ENCODE results near the gene NOXO1. TPM values are rescaled to one million over a fixed set of nuclear protein-coding genes. Genes with fewer than 3 reads are reported as not detected.

The NOXO1 gene
- total and polyA plus RNA-seq, 9 of the 15 experiments (the other 6 are each of a cell fraction or from before 2014, with no cell fraction given), result not detected

GRCh38 chr16:1942810-1943726, 38.2 kb downstream of the NOXO1 start, which contains the start of gene MSRB1 (continued):
- no peak for TF ChIP-seq CSDE1 (IDR thresholded peaks at IDR 0.05)
- TF ChIP-seq, protein P1, sequence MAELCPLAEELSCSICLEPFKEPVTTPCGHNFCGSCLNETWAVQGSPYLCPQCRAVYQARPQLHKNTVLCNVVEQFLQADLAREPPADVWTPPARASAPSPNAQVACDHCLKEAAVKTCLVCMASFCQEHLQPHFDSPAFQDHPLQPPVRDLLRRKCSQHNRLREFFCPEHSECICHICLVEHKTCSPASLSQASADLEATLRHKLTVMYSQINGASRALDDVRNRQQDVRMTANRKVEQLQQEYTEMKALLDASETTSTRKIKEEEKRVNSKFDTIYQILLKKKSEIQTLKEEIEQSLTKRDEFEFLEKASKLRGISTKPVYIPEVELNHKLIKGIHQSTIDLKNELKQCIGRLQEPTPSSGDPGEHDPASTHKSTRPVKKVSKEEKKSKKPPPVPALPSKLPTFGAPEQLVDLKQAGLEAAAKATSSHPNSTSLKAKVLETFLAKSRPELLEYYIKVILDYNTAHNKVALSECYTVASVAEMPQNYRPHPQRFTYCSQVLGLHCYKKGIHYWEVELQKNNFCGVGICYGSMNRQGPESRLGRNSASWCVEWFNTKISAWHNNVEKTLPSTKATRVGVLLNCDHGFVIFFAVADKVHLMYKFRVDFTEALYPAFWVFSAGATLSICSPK (IDR thresholded peaks at IDR 0.05; ENCODE audit: borderline replicate concordance), result 0 out of 2 replicates have a peak, but pooled peaks have one; percentile 38
- peak; percentile 80 for TF ChIP-seq POLR2A (conservative IDR thresholded peaks at IDR 0.05)
- peak; percentile 88 for TF ChIP-seq SP1 (CRISPR knock-in tag; IDR thresholded peaks at IDR 0.05)
- TF ChIP-seq, protein P2, sequence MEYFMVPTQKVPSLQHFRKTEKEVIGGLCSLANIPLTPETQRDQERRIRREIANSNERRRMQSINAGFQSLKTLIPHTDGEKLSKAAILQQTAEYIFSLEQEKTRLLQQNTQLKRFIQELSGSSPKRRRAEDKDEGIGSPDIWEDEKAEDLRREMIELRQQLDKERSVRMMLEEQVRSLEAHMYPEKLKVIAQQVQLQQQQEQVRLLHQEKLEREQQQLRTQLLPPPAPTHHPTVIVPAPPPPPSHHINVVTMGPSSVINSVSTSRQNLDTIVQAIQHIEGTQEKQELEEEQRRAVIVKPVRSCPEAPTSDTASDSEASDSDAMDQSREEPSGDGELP (CRISPR knock-in tag; IDR thresholded peaks at IDR 0.05; ENCODE audit: borderline replicate concordance), result peak; percentile 90
- TF ChIP-seq, protein P3, sequence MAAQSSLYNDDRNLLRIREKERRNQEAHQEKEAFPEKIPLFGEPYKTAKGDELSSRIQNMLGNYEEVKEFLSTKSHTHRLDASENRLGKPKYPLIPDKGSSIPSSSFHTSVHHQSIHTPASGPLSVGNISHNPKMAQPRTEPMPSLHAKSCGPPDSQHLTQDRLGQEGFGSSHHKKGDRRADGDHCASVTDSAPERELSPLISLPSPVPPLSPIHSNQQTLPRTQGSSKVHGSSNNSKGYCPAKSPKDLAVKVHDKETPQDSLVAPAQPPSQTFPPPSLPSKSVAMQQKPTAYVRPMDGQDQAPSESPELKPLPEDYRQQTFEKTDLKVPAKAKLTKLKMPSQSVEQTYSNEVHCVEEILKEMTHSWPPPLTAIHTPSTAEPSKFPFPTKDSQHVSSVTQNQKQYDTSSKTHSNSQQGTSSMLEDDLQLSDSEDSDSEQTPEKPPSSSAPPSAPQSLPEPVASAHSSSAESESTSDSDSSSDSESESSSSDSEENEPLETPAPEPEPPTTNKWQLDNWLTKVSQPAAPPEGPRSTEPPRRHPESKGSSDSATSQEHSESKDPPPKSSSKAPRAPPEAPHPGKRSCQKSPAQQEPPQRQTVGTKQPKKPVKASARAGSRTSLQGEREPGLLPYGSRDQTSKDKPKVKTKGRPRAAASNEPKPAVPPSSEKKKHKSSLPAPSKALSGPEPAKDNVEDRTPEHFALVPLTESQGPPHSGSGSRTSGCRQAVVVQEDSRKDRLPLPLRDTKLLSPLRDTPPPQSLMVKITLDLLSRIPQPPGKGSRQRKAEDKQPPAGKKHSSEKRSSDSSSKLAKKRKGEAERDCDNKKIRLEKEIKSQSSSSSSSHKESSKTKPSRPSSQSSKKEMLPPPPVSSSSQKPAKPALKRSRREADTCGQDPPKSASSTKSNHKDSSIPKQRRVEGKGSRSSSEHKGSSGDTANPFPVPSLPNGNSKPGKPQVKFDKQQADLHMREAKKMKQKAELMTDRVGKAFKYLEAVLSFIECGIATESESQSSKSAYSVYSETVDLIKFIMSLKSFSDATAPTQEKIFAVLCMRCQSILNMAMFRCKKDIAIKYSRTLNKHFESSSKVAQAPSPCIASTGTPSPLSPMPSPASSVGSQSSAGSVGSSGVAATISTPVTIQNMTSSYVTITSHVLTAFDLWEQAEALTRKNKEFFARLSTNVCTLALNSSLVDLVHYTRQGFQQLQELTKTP (IDR thresholded peaks at IDR 0.05; ENCODE audit: low read depth in 1 of 2, partially characterized antibody in 2 of 2), result no peak
- TF ChIP-seq ZBTB7A (IDR thresholded peaks at IDR 0.05; ENCODE audit: borderline replicate concordance, control insufficient read depth, low read depth, low read length), result peak; percentile 80; the same call in 1 of the 2 replicates
- TF ChIP-seq MAZ (CRISPR knock-in tag; conservative IDR thresholded peaks at IDR 0.05 in 1 of 2, IDR thresholded peaks at IDR 0.05 in 1 of 2), result peak; percentile 49 to 61; a peak in 2 of 4 replicates
- peak; percentile 50 for TF ChIP-seq TAF1 (IDR thresholded peaks at IDR 0.05; ENCODE audit: control insufficient read depth, extremely low read depth, insufficient read depth, low read length, severe bottlenecking)
- no peak for TF ChIP-seq SRSF3 (IDR thresholded peaks at IDR 0.05; ENCODE audit: insufficient read depth, low read length)
- TF ChIP-seq POLR2G (IDR thresholded peaks at IDR 0.05; ENCODE audit: low read depth, low read length), result peak; percentile 95
- no peak for TF ChIP-seq RBM17 (IDR thresholded peaks at IDR 0.05; ENCODE audit: borderline replicate concordance, low read depth, low read length)
- peak; percentile 68 for TF ChIP-seq SAP30 (IDR thresholded peaks at IDR 0.05; ENCODE audit: borderline replicate concordance, insufficient read depth, low read depth, low read length, poor library complexity, severe bottlenecking)
- TF ChIP-seq MLX (CRISPR knock-in tag; conservative IDR thresholded peaks at IDR 0.05), result 0 out of 4 replicates have a peak, but pooled peaks of 1 of the 2 experiments have one; percentile 79
- TF ChIP-seq BRF1 (IDR thresholded peaks at IDR 0.05; ENCODE audit: borderline replicate concordance, extremely low read depth, insufficient read length), result no peak
- 0 out of 4 replicates have a peak, but pooled peaks of 1 of the 2 experiments have one; percentile 49 for TF ChIP-seq SRF (CRISPR knock-in tag; IDR thresholded peaks at IDR 0.05)

Data from K562 (cell line).